PC-9 (cell line): ENCODE data around the gene NOL6. TPM values are rescaled to one million over a fixed set of nuclear protein-coding genes. Genes with fewer than 3 reads are reported as not detected.
"Not testable (repeated sequence)": the region's sequence is repeated elsewhere in the genome, so short reads cannot be mapped to it uniquely, and the experiment has no call there.

Experiments
- BruUV-seq: library from RNA; stranded (reverse); fragments of 400-500 nt; replicated peaks from 2 replicates; lab custom pipeline; 2021; lab: Mats Ljungman, UMichigan
- CTCF ChIA-PET: fragments of 300-600 bp; sonication (Branson Sonifier 250); formaldehyde crosslinking; loops from one replicate; lab custom pipeline; 2022; ENCODE audit warnings: antibody characterized with exemption; lab: Charles Lee
- POLR2A ChIA-PET: fragments of 300-600 bp; sonication (Branson Sonifier 250); formaldehyde crosslinking; loops from one replicate; lab custom pipeline; 2022; ENCODE audit warnings: antibody characterized with exemption; ENCODE audit not compliant: unreplicated experiment; lab: Charles Lee
- DNase-seq, 2 experiments: peaks; one replicate each; pipeline versions ENCODE4 v3.0.0 to v3.0.0-alpha.2; 2015 to 2022; ENCODE audit warnings: mixed read lengths in 1 of 2
- H2AFZ ChIP-seq: fragments of 200-600 bp; sonication (generic); 2 replicates; pipeline ENCODE4 v1.8.1; 2017; ENCODE audit warnings: antibody characterized with exemption
- H3F3A ChIP-seq: fragments of 200-600 bp; sonication (generic); 2 replicates; pipeline ENCODE4 v1.8.1; 2017; ENCODE audit warnings: antibody characterized with exemption, mild to moderate bottlenecking, low read depth; ENCODE audit not compliant: insufficient read depth
- H3K27ac ChIP-seq: fragments of 200-600 bp; sonication (generic); 2 replicates; pipeline ENCODE4 v1.6.1; 2016; ENCODE audit warnings: mixed run types
- H3K27me3 ChIP-seq: fragments of 200-600 bp; sonication (generic); 2 replicates; pipeline ENCODE4 v1.6.1; 2016; ENCODE audit warnings: low read depth, mixed run types; ENCODE audit not compliant: insufficient read depth
- H3K36me3 ChIP-seq: fragments of 200-600 bp; sonication (generic); 2 replicates; pipeline ENCODE4 v1.6.1; 2016; ENCODE audit warnings: low read depth, mixed run types
- H3K4me1 ChIP-seq: fragments of 200-600 bp; sonication (generic); replicated peaks from 2 replicates; pipeline ENCODE4 v1.6.1; 2016; ENCODE audit warnings: mixed run types; ENCODE audit not compliant: insufficient read depth
- H3K4me2 ChIP-seq: fragments of 200-600 bp; sonication (generic); 2 replicates; pipeline ENCODE4 v1.6.1; 2017; ENCODE audit warnings: mixed run types
- H3K4me3 ChIP-seq: fragments of 200-600 bp; sonication (generic); 2 replicates; pipeline ENCODE4 v1.6.1; 2016; ENCODE audit warnings: mixed run types
- H3K79me2 ChIP-seq: fragments of 200-600 bp; sonication (generic); 2 replicates; pipeline ENCODE4 v1.6.1; 2017; ENCODE audit warnings: low read depth, mixed run types
- H3K9me2 ChIP-seq: fragments of 200-600 bp; sonication (generic); 2 replicates; pipeline ENCODE4 v1.8.1; 2017; ENCODE audit warnings: mild to moderate bottlenecking; ENCODE audit not compliant: insufficient read depth
- H3K9me3 ChIP-seq: fragments of 200-600 bp; sonication (generic); 2 replicates; pipeline ENCODE4 v1.8.1; 2016; ENCODE audit warnings: low read depth; ENCODE audit not compliant: insufficient read depth
- H4K20me1 ChIP-seq: fragments of 200-600 bp; sonication (generic); 2 replicates; pipeline ENCODE4 v1.8.1; 2017; ENCODE audit not compliant: insufficient read depth
- CTCF ChIP-seq: fragments of 200-600 bp; sonication (generic); conservative IDR thresholded peaks from 2 replicates; pipeline ENCODE4 v1.6.1; 2017; ENCODE audit warnings: mixed run types, antibody characterized with exemption, mild to moderate bottlenecking, moderate library complexity
- EZH2 ChIP-seq: fragments of 200-600 bp; sonication (generic); IDR thresholded peaks from 2 replicates; pipeline ENCODE4 v1.8.0; 2017; ENCODE audit warnings: antibody characterized with exemption, low read depth
- intact Hi-C: fragments of 100-400 bp; cut with micrococcal nuclease; formaldehyde crosslinking; loops from one replicate; pipeline ENCODE4 v1.10.0; 2022; ENCODE audit not compliant: unreplicated experiment
- total RNA-seq: library from RNA; stranded (reverse); gene quantifications from 2 replicates; pipeline ENCODE4 v1.2.3, GENCODE V29; 2021

The NOL6 gene
- total RNA-seq, 1 experiment from 2014 or later = 15.5 TPM

DNA sequence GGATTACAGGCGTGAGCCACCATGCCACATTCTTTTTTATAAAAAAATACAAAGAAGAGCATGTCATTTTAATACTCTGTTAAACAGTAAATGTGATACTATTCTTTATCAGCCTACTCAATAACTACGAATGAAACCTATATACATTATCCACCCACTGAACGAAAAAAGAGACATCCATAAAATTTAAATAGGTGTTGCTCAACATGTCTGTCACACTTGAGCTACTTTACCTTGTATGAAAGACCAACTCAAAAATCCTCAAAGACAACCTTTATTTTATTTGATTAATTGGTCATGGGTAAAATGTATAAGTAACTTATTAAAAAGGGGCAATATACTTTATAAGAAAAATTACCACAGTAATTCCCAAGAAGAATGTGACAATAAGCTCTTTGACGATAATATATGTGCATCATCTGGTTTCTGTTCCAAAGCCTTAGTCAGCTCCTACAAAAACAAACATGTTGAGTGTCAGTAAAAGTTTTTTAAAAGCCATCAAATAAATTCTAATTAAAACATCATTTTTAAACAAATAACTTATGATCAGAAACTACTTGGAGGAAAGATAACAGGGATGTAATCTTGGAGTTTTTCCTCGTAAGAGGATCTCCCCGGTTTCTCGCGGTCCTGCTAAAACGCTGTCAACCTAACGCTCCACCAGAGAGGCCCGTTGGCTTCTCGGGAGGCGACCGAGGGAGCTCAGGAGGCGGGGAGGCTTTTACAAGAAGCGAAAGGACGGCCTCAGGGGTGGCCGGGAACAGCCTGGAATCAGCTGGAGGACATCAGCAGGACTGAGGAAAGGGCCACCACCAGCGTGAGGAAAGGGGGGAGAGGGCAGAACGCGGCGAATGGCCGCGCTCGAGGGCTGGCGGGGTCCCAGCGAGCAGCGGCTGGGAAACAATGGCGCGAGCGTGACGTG, 36.8 kb upstream of the NOL6 start:
- peak overlapping the region; percentile 80 for H3K4me2 ChIP-seq
- ChIA-PET POLR2A (interaction anchor here (0.7 kb wide), 1 partner anchor 13 kb away, joined by 3 read pairs; the partner anchor contains the start of gene ANKRD18B), CTCF (interaction anchor here (0.7 kb wide), 1 partner anchor 297 kb away, joined by 3 read pairs; no protein-coding TSS in a partner anchor)
- H4K20me1 ChIP-seq = no peaks in the 10 kb centered on the region
- peak in 1 of 2 experiments; percentile 28 for DNase-seq
- intact Hi-C loops = no loop called here
- no peaks in the 10 kb centered on the region for H3K9me3 ChIP-seq
- H3K79me2 ChIP-seq = no peaks in the 10 kb centered on the region
- H3K27ac ChIP-seq = peak overlapping the region; percentile 62
- H3K4me1 ChIP-seq = peaks cover 19% of the 10 kb centered on the region
- no peaks in the 10 kb centered on the region for H3K36me3 ChIP-seq
- BruUV-seq = TSS peak; percentile 22
- no peak for TF ChIP-seq EZH2
- no peak for TF ChIP-seq CTCF
- H3K4me3 ChIP-seq = peak overlapping the region; percentile 71
- H2AFZ ChIP-seq = peak overlapping the region; percentile 96
- H3K27me3 ChIP-seq = no peaks in the 10 kb centered on the region
- H3K9me2 ChIP-seq = no peaks in the 10 kb centered on the region
- H3F3A ChIP-seq = peaks cover 12% of the 10 kb centered on the region; the same call in 1 of the 2 replicates

DNA sequence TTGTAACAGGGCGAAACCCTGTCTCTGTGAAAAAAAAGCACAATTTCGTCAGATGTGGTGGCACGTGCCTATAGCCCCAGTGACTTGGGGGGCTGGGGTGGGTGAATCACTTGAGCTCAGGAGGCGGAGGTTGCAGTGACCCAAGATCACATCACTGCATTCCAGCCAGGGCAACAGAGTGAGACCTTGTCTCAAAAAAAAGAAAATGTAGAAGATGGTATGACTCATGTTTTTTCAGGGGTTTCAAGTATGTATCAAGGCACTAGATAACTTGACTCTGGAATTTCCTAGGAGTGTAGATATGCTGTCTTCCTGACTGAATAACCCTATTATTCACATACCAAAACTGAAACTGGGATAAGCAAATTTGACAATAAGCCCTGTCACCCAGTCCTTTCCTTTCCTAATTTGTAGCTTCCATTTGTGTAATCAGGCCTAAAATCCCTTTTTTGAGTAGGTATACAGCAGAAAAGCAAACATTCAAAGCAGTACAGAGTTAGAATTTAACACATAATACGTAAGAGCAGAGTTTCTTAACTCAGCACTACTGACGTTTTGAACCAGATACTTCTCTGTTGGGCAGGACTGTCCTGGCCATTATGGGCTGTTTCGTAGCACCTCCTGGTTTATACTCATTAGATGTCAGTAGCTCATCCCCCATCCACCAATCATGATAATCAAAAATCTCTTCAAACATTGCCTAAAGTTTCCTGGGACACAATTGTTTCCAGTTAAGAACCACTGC, 33.1 kb upstream of the NOL6 start:
- H3K4me1 ChIP-seq = peaks cover 21% of the 10 kb centered on the region
- no peaks in the 10 kb centered on the region for H3K79me2 ChIP-seq
- TF ChIP-seq CTCF = no peak
- no peak for TF ChIP-seq EZH2
- H3F3A ChIP-seq = peaks cover 12% of the 10 kb centered on the region; the same call in 1 of the 2 replicates
- H3K9me2 ChIP-seq = no peaks in the 10 kb centered on the region
- no peaks in the 10 kb centered on the region for H4K20me1 ChIP-seq
- peak; percentile 76 to 93 for DNase-seq
- H3K9me3 ChIP-seq = no peaks in the 10 kb centered on the region
- no TSS peak for BruUV-seq
- no peak overlapping the region for H2AFZ ChIP-seq
- H3K4me2 ChIP-seq = peak overlapping the region; percentile 75
- no peaks in the 10 kb centered on the region for H3K27me3 ChIP-seq
- intact Hi-C loops = no loop called here
- ChIA-PET CTCF (no interaction called here), POLR2A (interaction anchor here (0.6 to 1.4 kb wide), 2 partner anchors 33 to 541 kb away, joined by 3 to 10 read pairs; partner anchors contain the start of gene NOL6)
- peak overlapping the region; percentile 33; the same call in 1 of the 2 replicates for H3K4me3 ChIP-seq
- H3K27ac ChIP-seq = peak overlapping the region; percentile 98
- no peaks in the 10 kb centered on the region for H3K36me3 ChIP-seq

DNA sequence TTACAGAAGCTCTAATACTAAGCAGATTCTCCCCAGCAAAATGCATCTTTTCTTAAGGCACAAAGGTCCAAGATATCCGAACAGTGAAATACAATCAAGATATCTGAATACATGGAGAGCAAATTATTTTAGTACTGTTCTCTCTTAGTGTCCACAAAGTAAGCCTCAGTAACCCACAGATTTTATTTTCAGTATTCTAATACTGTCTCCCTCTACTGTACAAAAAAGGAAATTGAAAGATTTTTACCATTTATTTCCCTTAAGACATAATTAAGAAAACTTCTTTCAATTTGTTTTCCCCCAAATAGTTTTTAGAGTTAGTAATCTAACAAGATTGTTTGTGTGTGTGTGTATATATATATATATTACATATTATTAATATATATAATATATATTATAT, 24.7 kb upstream of the NOL6 start:
- POLR2A ChIA-PET = interaction anchor here (0.7 kb wide), 1 partner anchor 1167 kb away, joined by 5 read pairs; no protein-coding TSS in a partner anchor
- no TSS peak for BruUV-seq

DNA sequence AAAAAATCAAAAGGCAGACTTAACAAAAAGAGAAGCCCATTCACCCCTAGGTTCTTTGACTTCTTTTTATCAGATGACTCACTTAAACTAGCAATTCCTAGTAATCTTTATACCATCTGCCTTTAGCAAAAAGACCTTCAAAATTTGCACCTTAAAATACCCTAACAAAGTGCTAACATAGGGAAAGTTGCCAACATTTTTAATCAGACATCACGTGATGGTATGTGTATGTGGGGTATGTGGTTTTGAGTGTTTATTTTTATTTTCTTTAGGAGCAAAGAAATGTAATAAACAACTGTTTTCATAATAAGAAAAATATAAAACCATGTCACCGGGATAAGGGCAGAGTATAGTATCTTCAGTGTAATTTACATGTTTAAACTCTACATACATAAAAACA, 20.1 kb upstream of the NOL6 start:
- H3K4me2 ChIP-seq, H3K27me3 ChIP-seq, H4K20me1 ChIP-seq, H2AFZ ChIP-seq, H3F3A ChIP-seq, H3K4me3 ChIP-seq, POLR2A ChIA-PET, H3K9me2 ChIP-seq, H3K79me2 ChIP-seq, H3K4me1 ChIP-seq, BruUV-seq, DNase-seq, H3K27ac ChIP-seq, intact Hi-C loops, CTCF ChIA-PET, H3K9me3 ChIP-seq, H3K36me3 ChIP-seq: not testable (repeated sequence)

More for the DNA sequence above, 24.7 kb upstream of the NOL6 start:
- Histone ChIP-seq H3K36me3 (no peaks in the 10 kb centered on the region), H2AFZ (no peak overlapping the region), H3K4me2 (no peak overlapping the region), H3K4me1 (no peaks in the 10 kb centered on the region), H3F3A (no peaks in the 10 kb centered on the region), H3K9me3 (no peaks in the 10 kb centered on the region), H3K4me3 (no peak overlapping the region), H3K27me3 (no peaks in the 10 kb centered on the region), H3K27ac (no peak overlapping the region), H3K9me2 (no peaks in the 10 kb centered on the region), H4K20me1 (no peaks in the 10 kb centered on the region), H3K79me2 (no peaks in the 10 kb centered on the region)
- intact Hi-C loops = no loop called here
- DNase-seq = no peak
- CTCF ChIA-PET = no interaction called here
- TF ChIP-seq EZH2 (no peak), CTCF (peak; percentile 57; the same call in 1 of the 2 replicates)
